Stomach (tissue), 4 donors: ENCODE measurements around the gene INHA.

Experiments used
- CTCF ChIP-seq, 7 experiments: fragments of 450-650 bp in 4 of 7; fragments of 200-600 bp in 3 of 7; sonication (generic) in 3 of 7; IDR thresholded peaks; one replicate each; pipeline ENCODE4 v1.5.1; 2016 to 2019; ENCODE audit warnings: antibody characterized with exemption in 7 of 7, control low read depth in 2 of 7, mild to moderate bottlenecking in 1 of 7
- POLR2AphosphoS5 ChIP-seq, 3 donors: sonication (generic); formaldehyde crosslinking; IDR thresholded peaks; one replicate each; pipeline ENCODE4 v1.6.1; 2016; ENCODE audit warnings: antibody characterized with exemption in 3 of 3

- TF ChIP-seq CTCF (IDR thresholded peaks at IDR 0.05) (no peak), POLR2AphosphoS5 (IDR thresholded peaks at IDR 0.05) (peak; percentile 69 to 89 (median 77))
Measured at GRCh38 chr2:219597552-219598307, 25.6 kb downstream of the INHA start, which contains the start of gene STK11IP.
